Naive thymus-derived CD8-positive, alpha-beta T cell (primary cell): ENCODE data around the gene CACNG7. TPM values are rescaled to one million over a fixed set of nuclear protein-coding genes. Genes with fewer than 3 reads are reported as not detected.

Source experiments
- ATAC-seq, 2 donors: fragments of 150-1000 bp; cut with Tn5 transposase in 1 of 2; sonication (Bioruptor Pico), chemical (Tn5 transposase) in 1 of 2; 1 replicate in 1 of 2; 2 replicates in 1 of 2; pipeline ENCODE4 v1.10.0; 2021; ENCODE audit warnings: mild to moderate bottlenecking in 2 of 2, moderate library complexity in 2 of 2
- POLR2A ChIA-PET: fragments of 350-600 bp; sonication (Branson Sonifier 250); formaldehyde crosslinking; loops from one replicate; lab custom pipeline; 2021; ENCODE audit warnings: antibody characterized with exemption; lab: Charles Lee
- DNase-seq, 10 donors: peaks; one replicate each; pipeline versions ENCODE4 v3.0.0 to v3.0.0-alpha.2; 2020 to 2022
- H3K27ac Mint-ChIP-seq, 10 donors: one replicate each; pipeline ENCODE4 v1.8.0; 2020 to 2022; ENCODE audit warnings: mild to moderate bottlenecking in 10 of 10, mixed read lengths in 10 of 10, moderate library complexity in 4 of 10, inconsistent platforms in 1 of 10
- H3K27me3 Mint-ChIP-seq, 5 donors: one replicate each; pipeline ENCODE4 v1.8.0; 2021 to 2022; ENCODE audit warnings: mixed read lengths in 5 of 5
- H3K36me3 Mint-ChIP-seq, 3 donors: one replicate each; pipeline ENCODE4 v1.8.0; 2020 to 2022; ENCODE audit warnings: mixed read lengths in 3 of 3, mild to moderate bottlenecking in 2 of 3, inconsistent platforms in 1 of 3
- H3K4me1 Mint-ChIP-seq, 4 donors: one replicate each; pipeline ENCODE4 v1.8.0; 2021 to 2022; ENCODE audit warnings: mixed read lengths in 4 of 4
- H3K4me3 Mint-ChIP-seq, 10 donors: one replicate each; pipeline ENCODE4 v1.8.0; 2020 to 2022; ENCODE audit warnings: mild to moderate bottlenecking in 10 of 10, mixed read lengths in 10 of 10, moderate library complexity in 6 of 10, inconsistent platforms in 1 of 10
- H3K9me3 Mint-ChIP-seq, 9 donors: one replicate each; pipeline ENCODE4 v1.8.0; 2020 to 2022; ENCODE audit warnings: mixed read lengths in 9 of 9, mild to moderate bottlenecking in 3 of 9, inconsistent platforms in 1 of 9, moderate library complexity in 1 of 9
- polyA plus RNA-seq, 3 donors: library from polyadenylated mRNA; unstranded; fragments of 300-500 nt; fragmentation: Illumina TruSeq; gene quantifications; one replicate each; pipeline ENCODE4 v1.2.3, GENCODE V29; 2021
- total RNA-seq, 8 experiments: library from RNA in 2 of 8; stranded (reverse) in 2 of 8; gene quantifications; one replicate each; pipeline ENCODE4 v1.2.3 and lab custom pipeline; 2021 to 2026

Gene CACNG7
- total and polyA plus RNA-seq, 5 experiments from 2014 or later, result not detected

GRCh38 chr19:53897459-53897858, 11.6 kb upstream of the CACNG7 start:
- Mint-ChIP-seq H3K9me3 (peaks cover 0 to 4% (median 0%) of the 10 kb centered on the region in 9 donors), H3K27me3 (peaks cover 31 to 82% (median 58%) of the 10 kb centered on the region in 5 donors), H3K27ac (no peak overlapping the region), H3K4me1 (peaks cover 3 to 16% (median 6%) of the 10 kb centered on the region in 4 donors), H3K36me3 (no peaks in the 10 kb centered on the region), H3K4me3 (no peak overlapping the region)
- POLR2A ChIA-PET, result no interaction called here
- no peak for DNase-seq
- no peak for ATAC-seq

GRCh38 chr19:53898166-53898565, 10.9 kb upstream of the CACNG7 start:
- Mint-ChIP-seq H3K27me3 (peaks cover 30 to 80% (median 51%) of the 10 kb centered on the region in 5 donors), H3K4me1 (peaks cover 3 to 16% (median 6%) of the 10 kb centered on the region in 4 donors), H3K27ac (no peak overlapping the region), H3K36me3 (no peaks in the 10 kb centered on the region), H3K9me3 (peaks cover 0 to 7% (median 0%) of the 10 kb centered on the region in 9 donors), H3K4me3 (peak overlapping the region in 1 of 10 donors; percentile 21)
- POLR2A ChIA-PET, result interaction anchor here (0.7 kb wide), 1 partner anchor 49 kb away, joined by 4 read pairs; no protein-coding TSS in a partner anchor
- no peak for ATAC-seq
- DNase-seq, result no peak

GRCh38 chr19:53898636-53899341, 10.3 kb upstream of the CACNG7 start:
- H3K4me1 Mint-ChIP-seq, result peaks cover 3 to 16% (median 6%) of the 10 kb centered on the region in 4 donors
- H3K36me3 Mint-ChIP-seq, result no peaks in the 10 kb centered on the region
- POLR2A ChIA-PET, result interaction anchor here (0.7 kb wide), 1 partner anchor 49 kb away, joined by 4 read pairs; no protein-coding TSS in a partner anchor
- ATAC-seq (peak in 1 of 2 donors; percentile 24), DNase-seq (no peak)
- H3K9me3 Mint-ChIP-seq, result peaks cover 0 to 7% (median 0%) of the 10 kb centered on the region in 9 donors
- peak overlapping the region in 2 of 10 donors; percentile 8 to 21 for H3K4me3 Mint-ChIP-seq
- no peak overlapping the region for H3K27ac Mint-ChIP-seq
- peaks cover 27 to 80% (median 48%) of the 10 kb centered on the region in 5 donors for H3K27me3 Mint-ChIP-seq

GRCh38 chr19:53900191-53900860, 8.8 kb upstream of the CACNG7 start:
- peaks cover 35 to 82% (median 51%) of the 10 kb centered on the region in 5 donors for H3K27me3 Mint-ChIP-seq
- no peak overlapping the region for H3K27ac Mint-ChIP-seq
- DNase-seq, result no peak
- POLR2A ChIA-PET, result no interaction called here
- H3K36me3 Mint-ChIP-seq, result no peaks in the 10 kb centered on the region
- peaks cover 3 to 16% (median 7%) of the 10 kb centered on the region in 4 donors for H3K4me1 Mint-ChIP-seq
- peaks cover 0 to 7% (median 0%) of the 10 kb centered on the region in 9 donors for H3K9me3 Mint-ChIP-seq
- no peak for ATAC-seq
- H3K4me3 Mint-ChIP-seq, result no peak overlapping the region

DNA sequence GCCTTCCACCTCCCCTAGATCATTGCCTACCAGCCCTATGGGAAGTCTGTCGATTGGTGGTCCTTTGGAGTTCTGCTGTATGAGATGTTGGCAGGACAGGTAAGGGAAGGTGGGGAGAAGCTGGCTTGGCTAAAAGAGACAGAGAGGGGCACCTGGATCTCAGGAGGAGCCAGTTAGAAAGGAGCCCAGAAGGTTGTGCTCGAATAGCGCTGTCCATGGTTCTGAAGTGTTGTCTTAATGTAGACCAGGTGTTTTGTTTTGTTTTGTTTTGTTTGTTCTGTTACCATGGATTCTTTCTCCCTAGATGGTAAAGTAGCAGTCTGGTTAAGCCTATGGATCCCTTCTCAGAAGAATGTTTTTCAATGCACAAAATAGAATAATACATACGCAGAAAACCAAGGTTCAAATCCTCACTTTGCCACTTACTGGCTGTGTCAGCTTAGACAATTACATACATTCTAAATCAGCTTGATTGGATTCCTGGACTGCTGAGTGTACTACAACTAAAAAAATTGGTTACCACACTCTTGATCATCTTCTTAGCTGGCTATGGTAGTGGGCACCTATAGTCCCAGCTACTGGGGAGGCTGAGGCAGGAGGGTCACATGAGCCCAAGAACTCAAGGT, 5.9 kb upstream of the CACNG7 start:
- peak overlapping the region in 1 of 10 donors; percentile 55 for H3K27ac Mint-ChIP-seq
- H3K9me3 Mint-ChIP-seq, result peaks cover 0 to 7% (median 0%) of the 10 kb centered on the region in 9 donors
- no peaks in the 10 kb centered on the region for H3K36me3 Mint-ChIP-seq
- ATAC-seq, result peak; percentile 36 to 39
- peaks cover 38 to 88% (median 58%) of the 10 kb centered on the region in 5 donors for H3K27me3 Mint-ChIP-seq
- H3K4me3 Mint-ChIP-seq, result peak overlapping the region in 2 of 10 donors; percentile 8 to 30
- POLR2A ChIA-PET, result no interaction called here
- DNase-seq, result peak in 7 of 10 donors; percentile 29 to 76 (median 54)
- peaks cover 15 to 31% (median 22%) of the 10 kb centered on the region in 4 donors for H3K4me1 Mint-ChIP-seq

- Mint-ChIP-seq H3K36me3 (peaks cover 0 to 6% (median 5%) of the 10 kb centered on the region in 3 donors), H3K27me3 (peaks cover 37 to 86% (median 61%) of the 10 kb centered on the region in 5 donors), H3K27ac (no peak overlapping the region), H3K9me3 (peaks cover 0 to 8% (median 0%) of the 10 kb centered on the region in 9 donors), H3K4me3 (no peak overlapping the region), H3K4me1 (peaks cover 16 to 36% (median 27%) of the 10 kb centered on the region in 4 donors)
- ATAC-seq, result no peak
- POLR2A ChIA-PET, result no interaction called here
- DNase-seq, result no peak
Observed at GRCh38 chr19:53904909-53905308, 4.2 kb upstream of the CACNG7 start.

DNA sequence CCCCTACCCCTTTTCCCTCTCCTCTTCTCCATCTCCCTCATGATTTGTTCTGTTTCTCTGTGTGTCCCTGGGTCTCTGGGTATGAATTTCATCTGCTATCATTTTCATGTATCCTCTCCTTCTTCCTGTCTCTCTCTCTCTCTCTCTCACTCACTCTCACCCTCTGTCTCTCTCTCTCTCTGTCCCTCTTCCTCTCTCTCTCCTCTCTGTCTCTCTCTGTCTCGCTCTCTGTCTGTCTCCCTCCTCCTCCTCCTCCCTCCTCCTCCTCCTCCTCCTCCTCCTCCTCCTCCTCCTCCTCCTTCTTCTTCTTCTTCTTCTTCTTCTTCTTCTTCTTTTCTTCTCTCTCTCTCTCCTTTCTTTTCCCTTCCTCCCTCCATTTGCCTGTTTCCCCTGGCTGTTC, 3.3 kb upstream of the CACNG7 start:
- Mint-ChIP-seq H3K36me3 (peaks cover 0 to 13% (median 12%) of the 10 kb centered on the region in 3 donors), H3K4me1 (peaks cover 22 to 43% (median 29%) of the 10 kb centered on the region in 4 donors), H3K9me3 (peaks cover 0 to 8% (median 0%) of the 10 kb centered on the region in 9 donors), H3K27me3 (peaks cover 43 to 86% (median 67%) of the 10 kb centered on the region in 5 donors), H3K27ac (peak overlapping the region in 1 of 10 donors; percentile 77), H3K4me3 (no peak overlapping the region)
- ATAC-seq (no peak), DNase-seq (no peak)
- POLR2A ChIA-PET, result no interaction called here

- peak; percentile 73 to 74 for ATAC-seq
- peaks cover 0 to 11% (median 0%) of the 10 kb centered on the region in 9 donors for H3K9me3 Mint-ChIP-seq
- peak overlapping the region in 9 of 10 donors; percentile 2 to 74 (median 48) for H3K4me3 Mint-ChIP-seq
- H3K27ac Mint-ChIP-seq, result peak overlapping the region in 2 of 10 donors; percentile 56 to 76
- H3K36me3 Mint-ChIP-seq, result peaks cover 2 to 13% (median 12%) of the 10 kb centered on the region in 3 donors
- peaks cover 47 to 88% (median 70%) of the 10 kb centered on the region in 5 donors for H3K27me3 Mint-ChIP-seq
- peak; percentile 46 to 77 (median 68) for DNase-seq
- H3K4me1 Mint-ChIP-seq, result peaks cover 23 to 43% (median 29%) of the 10 kb centered on the region in 4 donors
- POLR2A ChIA-PET, result no interaction called here
Observed at GRCh38 chr19:53906211-53907192, 2.6 kb upstream of the CACNG7 start.

DNA sequence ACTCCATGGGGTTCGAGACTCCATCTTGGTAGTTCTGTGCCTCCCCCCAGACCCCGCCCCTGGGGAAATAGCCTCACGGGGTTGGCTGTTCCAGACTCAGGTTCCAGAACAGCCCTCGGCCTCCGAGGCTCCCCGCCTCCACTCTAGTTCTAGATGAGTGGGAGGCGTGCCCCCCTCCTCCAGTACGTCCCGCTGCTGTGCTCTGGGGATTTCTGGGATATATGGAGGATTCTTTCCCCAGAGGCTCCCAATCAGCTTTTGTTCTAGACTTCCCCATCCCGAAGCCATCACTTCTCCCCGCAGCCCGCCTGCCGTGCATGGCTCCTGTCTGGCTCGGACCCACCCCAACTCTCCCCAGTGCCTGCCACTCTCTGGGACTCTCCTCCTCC, 1.9 kb upstream of the CACNG7 start:
- Mint-ChIP-seq H3K4me1 (peaks cover 23 to 43% (median 29%) of the 10 kb centered on the region in 4 donors), H3K27ac (peak overlapping the region in 1 of 10 donors; percentile 76), H3K4me3 (peak overlapping the region in 8 of 10 donors; percentile 2 to 74 (median 61)), H3K36me3 (peaks cover 4 to 13% (median 12%) of the 10 kb centered on the region in 3 donors), H3K27me3 (peaks cover 50 to 90% (median 77%) of the 10 kb centered on the region in 5 donors), H3K9me3 (peaks cover 0 to 13% (median 0%) of the 10 kb centered on the region in 9 donors)
- POLR2A ChIA-PET, result no interaction called here
- DNase-seq (no peak), ATAC-seq (no peak)

DNA sequence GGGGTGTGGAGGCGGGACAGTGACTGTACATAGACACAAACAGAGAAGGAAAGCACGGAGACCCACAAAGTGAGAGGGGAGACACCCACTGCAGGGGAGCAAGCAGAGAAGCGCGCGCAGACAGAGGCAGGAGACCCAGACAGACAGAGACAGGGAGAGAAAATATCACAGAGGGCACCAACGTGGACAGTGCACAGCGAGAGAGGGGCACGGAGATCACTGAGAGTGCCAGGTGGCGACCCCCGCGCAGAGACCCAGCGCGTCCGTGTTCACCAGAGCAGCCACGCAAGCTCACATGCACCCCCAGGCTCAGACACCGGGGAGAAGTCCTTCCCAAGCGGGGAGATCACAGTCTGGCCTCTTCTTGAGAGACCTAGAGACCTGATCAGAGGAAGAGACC, 1.4 kb upstream of the CACNG7 start:
- Mint-ChIP-seq H3K36me3 (peaks cover 4 to 13% (median 12%) of the 10 kb centered on the region in 3 donors), H3K27me3 (peaks cover 50 to 91% (median 80%) of the 10 kb centered on the region in 5 donors), H3K4me3 (peak overlapping the region; percentile 28 to 77 (median 64)), H3K4me1 (peaks cover 23 to 43% (median 29%) of the 10 kb centered on the region in 4 donors), H3K9me3 (peaks cover 0 to 16% (median 0%) of the 10 kb centered on the region in 9 donors), H3K27ac (peak overlapping the region in 3 of 10 donors; percentile 35 to 74 (median 64))
- POLR2A ChIA-PET, result no interaction called here
- ATAC-seq, result peak in 1 of 2 donors; percentile 21
- no peak for DNase-seq
